SK-N-SH (cell line): ENCODE results near the gene LIN37. TPM values are rescaled to one million over a fixed set of nuclear protein-coding genes. Genes with fewer than 3 reads are reported as not detected.
A peak's percentile ranks its signal among the peaks of the same experiment; 100 is the strongest.

Source experiments
- CTCF ChIA-PET: fragments of 300-600, 350-600 bp; formaldehyde crosslinking; extraction: SDS; loops from one replicate; lab custom pipeline; 2021; lab: Yijun Ruan, JAX
- POLR2A ChIA-PET: fragments of 350-600 bp; sonication (Branson Sonifier 250); formaldehyde crosslinking; extraction: SDS; loops from one replicate; lab custom pipeline; 2020; ENCODE audit warnings: antibody characterized with exemption, inconsistent platforms; lab: Yijun Ruan, JAX
- DNase-seq: peaks from one replicate; pipeline ENCODE4 v3.0.0; 2012
- H2AFZ ChIP-seq: fragments of 200-600 bp; sonication (generic); 2 replicates; pipeline ENCODE4 v1.8.1; 2016; ENCODE audit warnings: antibody characterized with exemption, mild to moderate bottlenecking, low read depth
- H3F3A ChIP-seq: fragments of 200-600 bp; sonication (generic); replicated peaks from 2 replicates; pipeline ENCODE3; 2016; ENCODE audit warnings: antibody characterized with exemption, mild to moderate bottlenecking; ENCODE audit not compliant: insufficient read depth
- H3K27ac ChIP-seq, 2 experiments: fragments of 200-500 bp in 1 of 2; fragments of 200-600 bp in 1 of 2; sonication (Bioruptor generic) in 1 of 2; sonication (generic), shearing (Covaris generic) in 1 of 2; 2 replicates each; pipeline versions ENCODE4 v1.5.1 to v1.6.1; 2014 to 2016; ENCODE audit warnings: low read depth in 2 of 2, inconsistent platforms in 1 of 2, low read length in 1 of 2, mild to moderate bottlenecking in 1 of 2, mixed read lengths in 1 of 2
- H3K27me3 ChIP-seq: fragments of 200-600 bp; sonication (generic), shearing (Covaris generic); 2 replicates; pipeline ENCODE4 v1.6.1; 2016; ENCODE audit warnings: mixed run types; ENCODE audit not compliant: insufficient read depth
- H3K36me3 ChIP-seq, 2 experiments: fragments of 200-500 bp in 1 of 2; fragments of 200-600 bp in 1 of 2; sonication (Bioruptor generic) in 1 of 2; sonication (generic) in 1 of 2; replicated peaks in 1 of 2; 2 replicates each; pipeline versions ENCODE3 to v1.5.1; 2014 to 2016; ENCODE audit warnings: low read length in 1 of 2, mild to moderate bottlenecking in 1 of 2; ENCODE audit not compliant: insufficient read depth in 2 of 2, control insufficient read depth in 1 of 2
- H3K4me1 ChIP-seq, 2 experiments: fragments of 200-500 bp in 1 of 2; fragments of 200-600 bp in 1 of 2; sonication (Bioruptor generic) in 1 of 2; sonication (generic), shearing (Covaris generic) in 1 of 2; 2 replicates each; pipeline versions ENCODE4 v1.5.1 to v1.6.1; 2014 to 2016; ENCODE audit warnings: low read depth in 1 of 2, low read length in 1 of 2, mixed run types in 1 of 2; ENCODE audit not compliant: insufficient read depth in 2 of 2, control insufficient read depth in 1 of 2
- H3K4me2 ChIP-seq: fragments of 200-600 bp; sonication (generic), shearing (Covaris generic); 2 replicates; pipeline ENCODE4 v1.6.1; 2017; ENCODE audit warnings: mixed run types
- H3K4me3 ChIP-seq, 2 experiments: fragments of 200-500 bp in 1 of 2; fragments of 200-600 bp in 1 of 2; sonication (Bioruptor generic) in 1 of 2; sonication (generic), shearing (Covaris generic) in 1 of 2; 2 replicates each; pipeline versions ENCODE4 v1.5.1 to v1.8.1; 2014 to 2016; ENCODE audit warnings: low read depth in 2 of 2, inconsistent platforms in 1 of 2, low read length in 1 of 2, mild to moderate bottlenecking in 1 of 2, mixed read lengths in 1 of 2, moderate library complexity in 1 of 2
- H3K79me2 ChIP-seq: fragments of 200-600 bp; sonication (generic); 2 replicates; pipeline ENCODE4 v1.8.1; 2017; ENCODE audit warnings: mild to moderate bottlenecking; ENCODE audit not compliant: insufficient read depth
- H3K9ac ChIP-seq: fragments of 200-600 bp; sonication (generic); 2 replicates; pipeline ENCODE4 v1.6.1; 2017; ENCODE audit warnings: mixed run types
- H3K9me2 ChIP-seq: fragments of 200-600 bp; sonication (generic); 2 replicates; pipeline ENCODE4 v1.6.1; 2017; ENCODE audit warnings: mixed run types
- H3K9me3 ChIP-seq: fragments of 200-600 bp; sonication (generic); 2 replicates; pipeline ENCODE4 v1.6.1; 2017; ENCODE audit warnings: mixed run types, mild to moderate bottlenecking, moderate library complexity
- H4K20me1 ChIP-seq: fragments of 200-600 bp; sonication (generic); 2 replicates; pipeline ENCODE4 v1.6.1; 2017; ENCODE audit warnings: mild to moderate bottlenecking, mixed run types; ENCODE audit not compliant: insufficient read depth
- CHD2 ChIP-seq: fragments of 150-350 bp; IDR thresholded peaks from 2 replicates; pipeline ENCODE4 v1.6.1; 2018; ENCODE audit warnings: low read length; ENCODE audit not compliant: partially characterized antibody
- FOXJ3 ChIP-seq: sonication (generic); formaldehyde crosslinking; IDR thresholded peaks from 2 replicates; pipeline ENCODE4 v1.5.1; 2020; ENCODE audit warnings: mild to moderate bottlenecking, missing genetic modification reagents
- FOXM1 ChIP-seq: IDR thresholded peaks from 2 replicates; pipeline ENCODE4 v1.4.0; 2012; ENCODE audit warnings: low read depth, mild to moderate bottlenecking
- IRF3 ChIP-seq: fragments of 150-350 bp; IDR thresholded peaks from 2 replicates; pipeline ENCODE4 v1.6.1; 2016; ENCODE audit warnings: mild to moderate bottlenecking, low read depth, low read length
- JUND ChIP-seq: IDR thresholded peaks from 2 replicates; pipeline ENCODE4 v1.4.0; 2012
- MAX ChIP-seq: IDR thresholded peaks from 2 replicates; pipeline ENCODE4 v1.4.0; 2012; ENCODE audit warnings: low read depth
- MEF2A ChIP-seq: IDR thresholded peaks from 2 replicates; pipeline ENCODE4 v1.4.0; 2012; ENCODE audit warnings: low read depth, borderline replicate concordance
- MXI1 ChIP-seq: IDR thresholded peaks from 2 replicates; pipeline ENCODE4 v1.6.1; 2012; ENCODE audit warnings: mild to moderate bottlenecking, low read depth, low read length, improper control_type of control experiment
- NFIC ChIP-seq: IDR thresholded peaks from 2 replicates; pipeline ENCODE4 v1.4.0; 2012; ENCODE audit warnings: borderline replicate concordance
- NRF1 ChIP-seq: IDR thresholded peaks from 2 replicates; pipeline ENCODE4 v1.6.1; 2012; ENCODE audit warnings: low read depth, mild to moderate bottlenecking, low read length
- PBX3 ChIP-seq: IDR thresholded peaks from 2 replicates; pipeline ENCODE4; 2012
- POLR2AphosphoS5 ChIP-seq: IDR thresholded peaks from 2 replicates; pipeline ENCODE4 v1.6.1; 2012; ENCODE audit warnings: low read depth, low read length
- RAD21 ChIP-seq: IDR thresholded peaks from 2 replicates; pipeline ENCODE4 v1.6.1; 2012; ENCODE audit warnings: mild to moderate bottlenecking, low read length
- RFX5 ChIP-seq: IDR thresholded peaks from 2 replicates; pipeline ENCODE4 v1.6.1; 2012; ENCODE audit warnings: mild to moderate bottlenecking, improper control_type of control experiment, low read length
- RXRA ChIP-seq: IDR thresholded peaks from 2 replicates; pipeline ENCODE4 v1.4.0; 2012; ENCODE audit warnings: low read depth, mild to moderate bottlenecking, borderline replicate concordance
- SMC3 ChIP-seq: IDR thresholded peaks from 2 replicates; pipeline ENCODE4 v1.6.1; 2012; ENCODE audit warnings: low read depth, low read length, improper control_type of control experiment
- TCF12 ChIP-seq: IDR thresholded peaks from 2 replicates; pipeline ENCODE4 v1.4.0; 2012
- USF1 ChIP-seq: IDR thresholded peaks from 2 replicates; pipeline ENCODE4 v1.4.0; 2012; ENCODE audit warnings: low read depth, borderline replicate concordance
- YY1 ChIP-seq: IDR thresholded peaks from 2 replicates; pipeline ENCODE4 v1.4.0; 2012; ENCODE audit warnings: low read depth, mild to moderate bottlenecking
- WGBS: methylation state at CpG from one replicate; pipeline ENCODE4 v1.1.6; 2017; ENCODE audit warnings: low lambda C conversion rate; 5-methylcytosine and 5-hydroxymethylcytosine counted together
- polyA plus RNA-seq, 3 experiments: library from polyadenylated mRNA; depleted of rRNA; stranded (reverse); fragments of >200 nt; gene quantifications; 2 replicates each; pipeline ENCODE4 v1.2.3, GENCODE V29; 2012

Gene LIN37
- polyA plus RNA-seq, 1 of the 3 experiments (the other 2 are of a cell fraction) = 21.1 TPM

GRCh38 chr19:35746087-35746462 lies 2.3 kb upstream of the LIN37 start:
- POLR2A ChIA-PET = interaction anchor here (0.8 to 1.0 kb wide), 2 partner anchors 19 to 185 kb away, joined by 3 read pairs; no protein-coding TSS in a partner anchor
- H3K27ac ChIP-seq = peak overlapping the region; percentile 69 to 98; a peak in 2 of 4 replicates

More at GRCh38 chr19:35746087-35746462, 2.3 kb upstream of the LIN37 start:
- TF ChIP-seq CHD2 = no peak
- no peak for TF ChIP-seq RAD21
- TF ChIP-seq IRF3 = no peak
- TF ChIP-seq FOXM1 = no peak
- no peak for TF ChIP-seq NFIC
- TF ChIP-seq PBX3 = no peak
- TF ChIP-seq USF1 = no peak
- TF ChIP-seq JUND = no peak
- TF ChIP-seq SMC3 = no peak
- no peak for TF ChIP-seq RXRA
- no peak for TF ChIP-seq RFX5
- TF ChIP-seq FOXJ3 (CRISPR knock-in tag) = no peak
- TF ChIP-seq POLR2AphosphoS5 = no peak
- no peak for TF ChIP-seq MXI1
- TF ChIP-seq NRF1 = no peak
- no peak for TF ChIP-seq TCF12
- TF ChIP-seq MEF2A = no peak
- no peak for TF ChIP-seq MAX
- TF ChIP-seq YY1 = no peak
- H3K79me2 ChIP-seq = peaks cover 47% of the 10 kb centered on the region
- peak overlapping the region; percentile 90 for H3K4me2 ChIP-seq
- no peak for DNase-seq
- H3F3A ChIP-seq = peaks cover 14% of the 10 kb centered on the region
- H4K20me1 ChIP-seq = no peaks in the 10 kb centered on the region
- peaks cover 3 to 12% of the 10 kb centered on the region in 2 experiments for H3K36me3 ChIP-seq
- H3K4me1 ChIP-seq = peaks cover 13 to 24% of the 10 kb centered on the region in 2 experiments; a peak in 3 of 4 replicates
- H3K4me3 ChIP-seq = peak overlapping the region; percentile 83 to 95
- no peaks in the 10 kb centered on the region for H3K9me2 ChIP-seq
- 13% methylated on average over 4 of the region's 4 CpGs for WGBS
- no peaks in the 10 kb centered on the region for H3K9me3 ChIP-seq
- H2AFZ ChIP-seq = peak overlapping the region; percentile 71; the same call in 1 of the 2 replicates
- no peaks in the 10 kb centered on the region for H3K27me3 ChIP-seq
- CTCF ChIA-PET = interaction anchor here (1.2 to 1.9 kb wide), 2 partner anchors 11 to 53 kb away, joined by 4 to 5 read pairs; partner anchors contain the start of gene HSPB6
- H3K9ac ChIP-seq = peak overlapping the region; percentile 85
